ENCODE measurements around the gene MRPS2. TPM values are rescaled to one million over a fixed set of nuclear protein-coding genes. Genes with fewer than 3 reads are reported as not detected.
"Not testable (repeated sequence)": the region's sequence is repeated elsewhere in the genome, so short reads cannot be mapped to it uniquely, and the experiment has no call there.

MRPS2 gene
- total RNA-seq, 1 experiment from 2014 or later: 121 TPM

- not testable (repeated sequence) for H3K27me3 ChIP-seq (ENCODE audit: control insufficient read depth, insufficient read depth, low read length); DNase-seq; H3K4me3 ChIP-seq (ENCODE audit: insufficient read depth, low read depth, low read length); H3K36me3 ChIP-seq (replicated peaks; ENCODE audit: control insufficient read depth, insufficient read depth, low read length)
These were observed 13.4 kb downstream of the MRPS2 start for GRCh38 chr9:135513906-135514305.

GRCh38 chr9:135514342-135515082 is 14.0 kb downstream of the MRPS2 start:
- no peak for DNase-seq
- no peak overlapping the region for H3K4me3 ChIP-seq (ENCODE audit: insufficient read depth, low read depth, low read length)
- no peaks in the 10 kb centered on the region for H3K36me3 ChIP-seq (replicated peaks; ENCODE audit: control insufficient read depth, insufficient read depth, low read length)
- no peaks in the 10 kb centered on the region for H3K27me3 ChIP-seq (ENCODE audit: control insufficient read depth, insufficient read depth, low read length)

- DNase-seq: peak; percentile 43
- H3K27me3 ChIP-seq (ENCODE audit: control insufficient read depth, insufficient read depth, low read length): no peaks in the 10 kb centered on the region
- no peak overlapping the region for H3K4me3 ChIP-seq (ENCODE audit: insufficient read depth, low read depth, low read length)
- H3K36me3 ChIP-seq (replicated peaks; ENCODE audit: control insufficient read depth, insufficient read depth, low read length): no peaks in the 10 kb centered on the region
These were observed 14.8 kb downstream of the MRPS2 start for GRCh38 chr9:135515083-135515951.

- H3K27me3 ChIP-seq (ENCODE audit: control insufficient read depth, insufficient read depth, low read length): no peaks in the 10 kb centered on the region
- H3K36me3 ChIP-seq (replicated peaks; ENCODE audit: control insufficient read depth, insufficient read depth, low read length): no peaks in the 10 kb centered on the region
- no peak overlapping the region for H3K4me3 ChIP-seq (ENCODE audit: insufficient read depth, low read depth, low read length)
- no peak for DNase-seq
These were observed 15.8 kb downstream of the MRPS2 start for GRCh38 chr9:135516132-135516860.

DNA sequence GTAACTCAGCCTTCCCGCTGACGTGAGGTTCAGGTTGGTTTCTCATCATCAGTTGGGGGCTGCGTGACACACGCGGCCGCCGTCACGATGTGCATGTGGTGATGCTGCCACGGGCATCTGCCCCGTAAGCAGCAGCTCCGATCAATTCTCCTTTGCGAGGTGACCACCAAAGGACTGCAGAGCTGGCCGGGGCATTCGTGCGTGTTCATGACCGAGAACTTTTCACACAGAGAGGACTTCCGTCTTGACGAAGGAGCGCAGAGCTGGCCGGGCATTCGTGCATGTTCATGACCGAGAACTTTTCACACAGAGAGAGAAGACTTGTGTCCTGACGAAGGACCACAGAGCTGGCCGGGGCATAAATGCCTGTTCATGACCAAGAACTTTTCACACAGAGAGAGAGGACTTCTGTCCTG is 16.9 kb downstream of the MRPS2 start:
- Histone ChIP-seq H3K27me3 (ENCODE audit: control insufficient read depth, insufficient read depth, low read length) (no peaks in the 10 kb centered on the region), H3K36me3 (replicated peaks; ENCODE audit: control insufficient read depth, insufficient read depth, low read length) (no peaks in the 10 kb centered on the region)
- no peak for DNase-seq

DNA sequence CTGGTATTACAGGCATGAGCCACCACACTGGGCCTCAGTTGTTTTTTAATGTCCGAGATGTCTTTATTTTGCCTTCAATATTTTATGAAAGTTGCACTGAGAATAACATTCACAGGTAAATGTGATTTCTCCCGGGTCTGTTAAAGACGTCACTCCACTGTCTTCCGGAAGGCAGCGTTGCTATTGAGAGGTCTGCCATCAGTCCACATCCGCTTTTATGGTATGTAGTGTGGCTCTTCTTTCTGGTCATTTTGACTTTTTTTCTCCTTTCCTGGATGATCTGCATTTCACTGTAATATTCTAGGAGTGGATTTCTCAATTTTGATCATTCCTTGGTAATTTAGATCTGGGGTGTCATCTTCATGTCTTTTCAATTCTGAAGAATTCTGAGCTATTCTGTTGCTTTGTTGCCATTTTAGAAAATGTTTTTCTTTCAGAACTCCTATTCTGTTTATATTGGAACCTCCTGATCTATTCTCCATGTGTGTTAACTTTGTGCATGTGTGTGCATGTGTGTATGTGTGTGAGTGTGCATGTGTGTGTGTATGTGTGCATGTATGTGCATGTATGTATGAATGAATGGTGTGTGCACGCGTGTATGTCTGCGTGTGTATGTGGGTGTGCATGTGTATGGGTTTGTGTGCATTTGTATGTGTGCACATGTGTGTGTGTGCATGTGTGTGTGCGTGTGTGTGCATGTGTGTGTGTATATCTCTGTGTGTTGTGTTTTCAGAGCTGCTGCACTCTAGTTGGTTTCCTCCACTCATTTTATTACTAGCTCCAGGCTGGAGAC is 18.9 kb downstream of the MRPS2 start:
- Histone ChIP-seq H3K36me3 (replicated peaks; ENCODE audit: control insufficient read depth, insufficient read depth, low read length) (no peaks in the 10 kb centered on the region), H3K27me3 (ENCODE audit: control insufficient read depth, insufficient read depth, low read length) (no peaks in the 10 kb centered on the region), H3K4me3 (ENCODE audit: insufficient read depth, low read depth, low read length) (no peak overlapping the region)
- no peak for DNase-seq

More for the DNA sequence above, 16.9 kb downstream of the MRPS2 start:
- no peak overlapping the region for H3K4me3 ChIP-seq (ENCODE audit: insufficient read depth, low read depth, low read length)

GRCh38 chr9:135520916-135521607 is 20.6 kb downstream of the MRPS2 start, which contains the start of gene LCN1:
Gene LCN1 (plus strand): TSS chr9:135521440. CDS start chr9:135521498, 58 bp downstream.
- H3K36me3 ChIP-seq (replicated peaks; ENCODE audit: control insufficient read depth, insufficient read depth, low read length): no peaks in the 10 kb centered on the region
- H3K27me3 ChIP-seq (ENCODE audit: control insufficient read depth, insufficient read depth, low read length): no peaks in the 10 kb centered on the region
- DNase-seq: no peak
- no peak within 1 kb of the TSS for H3K4me3 ChIP-seq (ENCODE audit: insufficient read depth, low read depth, low read length)

- DNase-seq: no peak
- H3K36me3 ChIP-seq (replicated peaks; ENCODE audit: control insufficient read depth, insufficient read depth, low read length): no peaks in the 10 kb centered on the region
- no peak overlapping the region for H3K4me3 ChIP-seq (ENCODE audit: insufficient read depth, low read depth, low read length)
- no peaks in the 10 kb centered on the region for H3K27me3 ChIP-seq (ENCODE audit: control insufficient read depth, insufficient read depth, low read length)
These were observed 21.2 kb downstream of the MRPS2 start for GRCh38 chr9:135521608-135522095.

DNA sequence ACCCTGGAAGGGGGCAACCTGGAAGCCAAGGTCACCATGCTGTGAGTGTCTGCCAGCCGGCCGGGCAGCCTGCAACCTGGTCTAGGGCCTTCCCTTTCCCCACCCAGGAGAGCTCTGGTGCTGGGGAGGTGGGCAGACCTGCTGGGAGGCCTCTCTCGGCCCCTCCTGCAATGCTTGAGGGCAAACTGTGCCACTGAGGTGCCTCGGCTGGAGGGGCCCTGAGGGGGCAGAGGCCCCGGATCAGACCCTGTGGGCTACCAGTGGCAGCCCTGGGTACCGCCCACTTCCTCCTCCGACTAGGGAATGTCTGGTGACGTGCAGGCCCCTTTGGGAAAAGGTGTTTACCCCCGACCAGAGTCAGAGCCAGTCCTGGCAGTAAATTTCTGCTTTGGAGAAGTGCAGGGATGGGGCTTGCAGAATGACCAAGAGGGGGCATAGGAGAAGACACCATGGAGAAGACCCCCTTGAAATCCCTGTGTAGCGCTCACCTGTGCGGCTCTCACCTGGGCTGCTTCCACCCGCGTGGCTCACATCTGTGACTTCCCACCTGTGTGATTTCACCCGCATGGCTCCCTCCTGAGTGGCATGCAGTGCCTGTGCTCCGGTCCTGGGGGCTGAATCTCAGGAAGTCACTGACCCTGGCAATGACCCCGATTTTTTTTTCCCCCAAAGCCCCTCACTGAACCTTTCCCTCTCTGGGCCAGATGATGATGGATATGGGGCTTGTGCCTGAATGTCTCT is 21.8 kb downstream of the MRPS2 start:
- DNase-seq: no peak

GRCh38 chr9:135522931-135523330 is 22.4 kb downstream of the MRPS2 start:
- no peak overlapping the region for H3K4me3 ChIP-seq (ENCODE audit: insufficient read depth, low read depth, low read length)
- H3K27me3 ChIP-seq (ENCODE audit: control insufficient read depth, insufficient read depth, low read length): no peaks in the 10 kb centered on the region
- peak; percentile 78 for DNase-seq
- H3K36me3 ChIP-seq (replicated peaks; ENCODE audit: control insufficient read depth, insufficient read depth, low read length): no peaks in the 10 kb centered on the region

More for the DNA sequence above, 21.8 kb downstream of the MRPS2 start:
- H3K36me3 ChIP-seq (replicated peaks; ENCODE audit: control insufficient read depth, insufficient read depth, low read length): no peaks in the 10 kb centered on the region
- no peaks in the 10 kb centered on the region for H3K27me3 ChIP-seq (ENCODE audit: control insufficient read depth, insufficient read depth, low read length)
- no peak overlapping the region for H3K4me3 ChIP-seq (ENCODE audit: insufficient read depth, low read depth, low read length)

DNA sequence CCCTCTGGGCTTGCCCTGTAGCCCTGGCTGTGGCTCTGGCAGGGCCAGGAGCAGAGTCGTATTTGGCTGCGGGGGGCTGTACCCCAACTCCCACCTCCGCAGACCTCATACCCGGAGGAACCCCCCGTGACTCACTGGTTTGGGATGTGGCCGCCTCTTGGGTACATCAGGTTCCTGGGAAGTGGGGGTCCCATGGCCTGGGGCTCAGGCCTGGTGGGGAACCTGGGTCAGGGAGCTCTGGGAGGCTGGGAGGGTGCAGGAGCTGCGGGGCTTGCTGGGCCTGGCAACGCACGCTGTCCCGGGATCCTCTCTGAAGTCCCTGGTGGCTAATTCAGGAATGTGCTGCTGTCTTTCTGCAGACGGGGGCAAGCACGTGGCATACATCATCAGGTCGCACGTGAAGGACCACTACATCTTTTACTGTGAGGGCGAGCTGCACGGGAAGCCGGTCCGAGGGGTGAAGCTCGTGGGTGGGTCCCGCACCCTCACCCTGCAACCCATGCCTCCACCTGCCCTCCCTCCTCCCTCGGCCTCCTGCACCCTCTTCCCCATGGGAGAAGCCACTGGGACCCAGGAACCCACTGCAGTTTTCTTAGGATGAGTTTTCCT is 23.1 kb downstream of the MRPS2 start:
- no peak overlapping the region for H3K4me3 ChIP-seq (ENCODE audit: insufficient read depth, low read depth, low read length)
- no peaks in the 10 kb centered on the region for H3K36me3 ChIP-seq (replicated peaks; ENCODE audit: control insufficient read depth, insufficient read depth, low read length)
- peak; percentile 69 for DNase-seq
- no peaks in the 10 kb centered on the region for H3K27me3 ChIP-seq (ENCODE audit: control insufficient read depth, insufficient read depth, low read length)

- DNase-seq: peak; percentile 29
- no peaks in the 10 kb centered on the region for H3K27me3 ChIP-seq (ENCODE audit: control insufficient read depth, insufficient read depth, low read length)
- no peaks in the 10 kb centered on the region for H3K36me3 ChIP-seq (replicated peaks; ENCODE audit: control insufficient read depth, insufficient read depth, low read length)
- H3K4me3 ChIP-seq (ENCODE audit: insufficient read depth, low read depth, low read length): no peak overlapping the region
These were observed 23.8 kb downstream of the MRPS2 start for GRCh38 chr9:135524130-135524861.

Measured in H7 (cell line).